K562 (cell line): ENCODE measurements around the gene ANKZF1.

ENCODE experiments used
- BCL6 ChIP-seq: fragments of 250-450 bp; sonication (Bioruptor Pico); IDR thresholded peaks from 2 replicates; pipeline ENCODE4 v1.4.0; 2020
- ELF1 ChIP-seq: fragments of 200-800 bp; sonication (Bioruptor generic); IDR thresholded peaks from 2 replicates; pipeline ENCODE4 v1.6.1; 2016; ENCODE audit warnings: missing genetic modification characterization, missing compliant biosample characterization
- FOXA1 ChIP-seq: fragments of 450-650 bp; IDR thresholded peaks from 2 replicates; pipeline ENCODE4 v1.6.1; 2016; ENCODE audit warnings: mild to moderate bottlenecking, borderline replicate concordance
- NCOR1 ChIP-seq: fragments of 450-650 bp; IDR thresholded peaks from 2 replicates; pipeline ENCODE4 v1.6.1; 2016; ENCODE audit warnings: mild to moderate bottlenecking, moderate library complexity
- POLR2A ChIP-seq: fragments of 450-650 bp; conservative IDR thresholded peaks from 2 replicates; pipeline ENCODE4 v1.6.1; 2016
- POLR2H ChIP-seq: IDR thresholded peaks from 2 replicates; pipeline ENCODE4 v1.6.1; 2016; ENCODE audit warnings: missing genetic modification characterization, low read depth, mild to moderate bottlenecking, control low read depth, missing compliant biosample characterization, moderate library complexity
- POLR3A ChIP-seq: IDR thresholded peaks from 2 replicates; pipeline ENCODE4 v1.6.1; 2011; ENCODE audit warnings: borderline replicate concordance, mild to moderate bottlenecking, moderate library complexity; ENCODE audit not compliant: insufficient read length, insufficient read depth; ENCODE audit errors: extremely low read depth
- SPI1 ChIP-seq: IDR thresholded peaks from 2 replicates; pipeline ENCODE4 v1.6.1; 2011; ENCODE audit warnings: low read depth, low read length, control low read depth, borderline replicate concordance
- ZNF175 ChIP-seq: fragments of 200-800 bp; sonication (Bioruptor generic); IDR thresholded peaks from 2 replicates; pipeline ENCODE4 v1.6.1; 2016; ENCODE audit warnings: low read depth, mild to moderate bottlenecking, missing genetic modification characterization, missing compliant biosample characterization
- TF ChIP-seq, protein P1 (sequence below): fragments of 200-800 bp; sonication (Bioruptor generic); IDR thresholded peaks from 2 replicates; pipeline ENCODE4 v1.6.1; 2016; ENCODE audit warnings: missing genetic modification characterization, missing compliant biosample characterization
- TF ChIP-seq, protein P2 (sequence below): fragments of 250-450 bp; sonication (Bioruptor Pico); IDR thresholded peaks from 2 replicates; pipeline ENCODE4 v1.8.0; 2021; ENCODE audit warnings: moderate library complexity, mild to moderate bottlenecking, inconsistent platforms
- TF ChIP-seq, protein P3 (sequence below): fragments of 450-650 bp; conservative IDR thresholded peaks from 2 replicates; pipeline ENCODE4 v1.6.1; 2016; ENCODE audit warnings: missing genetic modification characterization, low read depth, mild to moderate bottlenecking, control low read depth, missing compliant biosample characterization
- TF ChIP-seq, protein P4 (sequence below), 3 experiments: IDR thresholded peaks in 2 of 3; conservative IDR thresholded peaks in 1 of 3; 2 replicates each; pipeline ENCODE4 v1.5.1; 2011 to 2012; ENCODE audit warnings: low read length in 3 of 3, mild to moderate bottlenecking in 3 of 3, control low read depth in 2 of 3, improper control_type of control experiment in 1 of 3, inconsistent platforms in 1 of 3, low read depth in 1 of 3, mixed read lengths in 1 of 3, moderate library complexity in 1 of 3; ENCODE audit not compliant: insufficient read depth in 2 of 3
- TF ChIP-seq, protein P5 (sequence below): fragments of 450-650 bp; formaldehyde crosslinking; IDR thresholded peaks from 2 replicates; pipeline ENCODE4 v1.4.0; 2020; ENCODE audit warnings: mild to moderate bottlenecking, moderate library complexity

DNA sequence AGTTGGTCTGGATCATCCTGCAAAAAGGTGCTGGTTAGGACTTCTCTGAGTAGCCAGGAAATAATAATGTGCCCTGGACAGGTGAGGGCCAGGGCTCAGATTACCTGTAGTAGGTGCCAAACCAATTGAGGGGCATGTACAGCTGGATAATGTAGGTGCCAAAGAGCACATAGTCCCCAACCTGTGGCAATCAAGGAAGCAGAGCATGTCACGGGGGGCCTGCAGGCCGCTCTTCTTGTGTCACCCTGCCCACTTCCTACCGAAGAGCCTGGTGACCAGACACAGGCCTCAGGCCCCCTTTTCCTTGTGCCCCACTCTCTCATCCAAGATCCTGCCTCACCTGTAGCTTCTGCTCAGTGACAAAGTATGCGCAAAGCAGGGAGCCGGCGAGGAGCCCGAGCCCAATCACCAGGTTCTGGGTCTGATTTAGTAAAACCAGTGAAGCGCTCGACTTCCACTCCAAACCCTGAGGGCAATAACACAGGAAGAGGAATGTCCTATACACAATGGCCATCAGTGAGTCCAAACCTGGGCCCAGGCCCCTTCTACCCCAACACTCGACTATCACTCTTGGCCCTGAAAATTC lies 16.0 kb upstream of the ANKZF1 start:
- TF ChIP-seq SPI1: no peak
- no peak for TF ChIP-seq POLR2A
- no peak for TF ChIP-seq POLR2H (tag)
- no peak for TF ChIP-seq ELF1 (tag)
- TF ChIP-seq NCOR1: no peak
- TF ChIP-seq, protein P1, sequence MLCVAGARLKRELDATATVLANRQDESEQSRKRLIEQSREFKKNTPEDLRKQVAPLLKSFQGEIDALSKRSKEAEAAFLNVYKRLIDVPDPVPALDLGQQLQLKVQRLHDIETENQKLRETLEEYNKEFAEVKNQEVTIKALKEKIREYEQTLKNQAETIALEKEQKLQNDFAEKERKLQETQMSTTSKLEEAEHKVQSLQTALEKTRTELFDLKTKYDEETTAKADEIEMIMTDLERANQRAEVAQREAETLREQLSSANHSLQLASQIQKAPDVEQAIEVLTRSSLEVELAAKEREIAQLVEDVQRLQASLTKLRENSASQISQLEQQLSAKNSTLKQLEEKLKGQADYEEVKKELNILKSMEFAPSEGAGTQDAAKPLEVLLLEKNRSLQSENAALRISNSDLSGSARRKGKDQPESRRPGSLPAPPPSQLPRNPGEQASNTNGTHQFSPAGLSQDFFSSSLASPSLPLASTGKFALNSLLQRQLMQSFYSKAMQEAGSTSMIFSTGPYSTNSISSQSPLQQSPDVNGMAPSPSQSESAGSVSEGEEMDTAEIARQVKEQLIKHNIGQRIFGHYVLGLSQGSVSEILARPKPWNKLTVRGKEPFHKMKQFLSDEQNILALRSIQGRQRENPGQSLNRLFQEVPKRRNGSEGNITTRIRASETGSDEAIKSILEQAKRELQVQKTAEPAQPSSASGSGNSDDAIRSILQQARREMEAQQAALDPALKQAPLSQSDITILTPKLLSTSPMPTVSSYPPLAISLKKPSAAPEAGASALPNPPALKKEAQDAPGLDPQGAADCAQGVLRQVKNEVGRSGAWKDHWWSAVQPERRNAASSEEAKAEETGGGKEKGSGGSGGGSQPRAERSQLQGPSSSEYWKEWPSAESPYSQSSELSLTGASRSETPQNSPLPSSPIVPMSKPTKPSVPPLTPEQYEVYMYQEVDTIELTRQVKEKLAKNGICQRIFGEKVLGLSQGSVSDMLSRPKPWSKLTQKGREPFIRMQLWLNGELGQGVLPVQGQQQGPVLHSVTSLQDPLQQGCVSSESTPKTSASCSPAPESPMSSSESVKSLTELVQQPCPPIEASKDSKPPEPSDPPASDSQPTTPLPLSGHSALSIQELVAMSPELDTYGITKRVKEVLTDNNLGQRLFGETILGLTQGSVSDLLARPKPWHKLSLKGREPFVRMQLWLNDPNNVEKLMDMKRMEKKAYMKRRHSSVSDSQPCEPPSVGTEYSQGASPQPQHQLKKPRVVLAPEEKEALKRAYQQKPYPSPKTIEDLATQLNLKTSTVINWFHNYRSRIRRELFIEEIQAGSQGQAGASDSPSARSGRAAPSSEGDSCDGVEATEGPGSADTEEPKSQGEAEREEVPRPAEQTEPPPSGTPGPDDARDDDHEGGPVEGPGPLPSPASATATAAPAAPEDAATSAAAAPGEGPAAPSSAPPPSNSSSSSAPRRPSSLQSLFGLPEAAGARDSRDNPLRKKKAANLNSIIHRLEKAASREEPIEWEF (CRISPR knock-in tag): no peak
- TF ChIP-seq POLR3A: no peak
- no peak for TF ChIP-seq ZNF175
- TF ChIP-seq, protein P2, sequence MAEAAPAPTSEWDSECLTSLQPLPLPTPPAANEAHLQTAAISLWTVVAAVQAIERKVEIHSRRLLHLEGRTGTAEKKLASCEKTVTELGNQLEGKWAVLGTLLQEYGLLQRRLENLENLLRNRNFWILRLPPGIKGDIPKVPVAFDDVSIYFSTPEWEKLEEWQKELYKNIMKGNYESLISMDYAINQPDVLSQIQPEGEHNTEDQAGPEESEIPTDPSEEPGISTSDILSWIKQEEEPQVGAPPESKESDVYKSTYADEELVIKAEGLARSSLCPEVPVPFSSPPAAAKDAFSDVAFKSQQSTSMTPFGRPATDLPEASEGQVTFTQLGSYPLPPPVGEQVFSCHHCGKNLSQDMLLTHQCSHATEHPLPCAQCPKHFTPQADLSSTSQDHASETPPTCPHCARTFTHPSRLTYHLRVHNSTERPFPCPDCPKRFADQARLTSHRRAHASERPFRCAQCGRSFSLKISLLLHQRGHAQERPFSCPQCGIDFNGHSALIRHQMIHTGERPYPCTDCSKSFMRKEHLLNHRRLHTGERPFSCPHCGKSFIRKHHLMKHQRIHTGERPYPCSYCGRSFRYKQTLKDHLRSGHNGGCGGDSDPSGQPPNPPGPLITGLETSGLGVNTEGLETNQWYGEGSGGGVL (CRISPR knock-in tag): no peak
- no peak for TF ChIP-seq FOXA1
- TF ChIP-seq BCL6: no peak
- TF ChIP-seq, protein P3, sequence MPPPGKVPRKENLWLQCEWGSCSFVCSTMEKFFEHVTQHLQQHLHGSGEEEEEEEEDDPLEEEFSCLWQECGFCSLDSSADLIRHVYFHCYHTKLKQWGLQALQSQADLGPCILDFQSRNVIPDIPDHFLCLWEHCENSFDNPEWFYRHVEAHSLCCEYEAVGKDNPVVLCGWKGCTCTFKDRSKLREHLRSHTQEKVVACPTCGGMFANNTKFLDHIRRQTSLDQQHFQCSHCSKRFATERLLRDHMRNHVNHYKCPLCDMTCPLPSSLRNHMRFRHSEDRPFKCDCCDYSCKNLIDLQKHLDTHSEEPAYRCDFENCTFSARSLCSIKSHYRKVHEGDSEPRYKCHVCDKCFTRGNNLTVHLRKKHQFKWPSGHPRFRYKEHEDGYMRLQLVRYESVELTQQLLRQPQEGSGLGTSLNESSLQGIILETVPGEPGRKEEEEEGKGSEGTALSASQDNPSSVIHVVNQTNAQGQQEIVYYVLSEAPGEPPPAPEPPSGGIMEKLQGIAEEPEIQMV (tag): no peak
- TF ChIP-seq, protein P4, sequence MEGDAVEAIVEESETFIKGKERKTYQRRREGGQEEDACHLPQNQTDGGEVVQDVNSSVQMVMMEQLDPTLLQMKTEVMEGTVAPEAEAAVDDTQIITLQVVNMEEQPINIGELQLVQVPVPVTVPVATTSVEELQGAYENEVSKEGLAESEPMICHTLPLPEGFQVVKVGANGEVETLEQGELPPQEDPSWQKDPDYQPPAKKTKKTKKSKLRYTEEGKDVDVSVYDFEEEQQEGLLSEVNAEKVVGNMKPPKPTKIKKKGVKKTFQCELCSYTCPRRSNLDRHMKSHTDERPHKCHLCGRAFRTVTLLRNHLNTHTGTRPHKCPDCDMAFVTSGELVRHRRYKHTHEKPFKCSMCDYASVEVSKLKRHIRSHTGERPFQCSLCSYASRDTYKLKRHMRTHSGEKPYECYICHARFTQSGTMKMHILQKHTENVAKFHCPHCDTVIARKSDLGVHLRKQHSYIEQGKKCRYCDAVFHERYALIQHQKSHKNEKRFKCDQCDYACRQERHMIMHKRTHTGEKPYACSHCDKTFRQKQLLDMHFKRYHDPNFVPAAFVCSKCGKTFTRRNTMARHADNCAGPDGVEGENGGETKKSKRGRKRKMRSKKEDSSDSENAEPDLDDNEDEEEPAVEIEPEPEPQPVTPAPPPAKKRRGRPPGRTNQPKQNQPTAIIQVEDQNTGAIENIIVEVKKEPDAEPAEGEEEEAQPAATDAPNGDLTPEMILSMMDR (IDR thresholded peaks at IDR 0.05 in 2 of 3, conservative IDR thresholded peaks at IDR 0.05 in 1 of 3; ENCODE audit: insufficient read depth in 2 of 3, low read depth in 1 of 3, low read length in 3 of 3): no peak
- TF ChIP-seq, protein P5, sequence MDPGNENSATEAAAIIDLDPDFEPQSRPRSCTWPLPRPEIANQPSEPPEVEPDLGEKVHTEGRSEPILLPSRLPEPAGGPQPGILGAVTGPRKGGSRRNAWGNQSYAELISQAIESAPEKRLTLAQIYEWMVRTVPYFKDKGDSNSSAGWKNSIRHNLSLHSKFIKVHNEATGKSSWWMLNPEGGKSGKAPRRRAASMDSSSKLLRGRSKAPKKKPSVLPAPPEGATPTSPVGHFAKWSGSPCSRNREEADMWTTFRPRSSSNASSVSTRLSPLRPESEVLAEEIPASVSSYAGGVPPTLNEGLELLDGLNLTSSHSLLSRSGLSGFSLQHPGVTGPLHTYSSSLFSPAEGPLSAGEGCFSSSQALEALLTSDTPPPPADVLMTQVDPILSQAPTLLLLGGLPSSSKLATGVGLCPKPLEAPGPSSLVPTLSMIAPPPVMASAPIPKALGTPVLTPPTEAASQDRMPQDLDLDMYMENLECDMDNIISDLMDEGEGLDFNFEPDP (CRISPR knock-in tag): no peak
